SK-N-MC (cell line): ENCODE results near the gene ADARB2.

Source experiments
- EZH2 ChIP-seq: fragments of 200-600 bp; sonication (generic); IDR thresholded peaks from one replicate; pipeline ENCODE4 v1.6.1; 2017; ENCODE audit warnings: antibody characterized with exemption
- POLR2AphosphoS5 ChIP-seq: IDR thresholded peaks from 2 replicates; pipeline ENCODE4 v1.6.1; 2012; ENCODE audit warnings: mild to moderate bottlenecking, low read depth, low read length, borderline replicate concordance

DNA sequence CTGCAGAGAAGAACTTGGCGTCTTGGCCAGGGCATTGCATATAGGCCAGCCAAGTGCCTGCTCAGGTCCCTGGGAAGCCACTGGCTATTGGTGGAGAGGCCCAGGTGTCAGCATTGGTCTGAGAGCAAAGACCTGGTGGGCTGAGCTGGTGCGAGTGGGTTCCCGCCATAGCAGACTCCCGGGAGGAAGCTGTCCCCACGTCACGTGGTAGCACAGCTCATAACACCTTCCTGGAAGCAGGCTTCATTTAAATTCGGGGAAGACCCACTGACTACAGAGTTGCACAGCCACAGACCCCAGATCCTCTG, 550.7 kb downstream of the ADARB2 start:
- TF ChIP-seq POLR2AphosphoS5 (no peak), EZH2 (no peak)
